ENCODE measurements around the gene SCFD2. TPM values are rescaled to one million over a fixed set of nuclear protein-coding genes. Genes with fewer than 3 reads are reported as not detected.

Gene SCFD2
- total RNA-seq, 1 experiment from 2014 or later: 8.4 TPM

- Histone ChIP-seq H3K36me3 (ENCODE audit: insufficient read depth, low read length, poor library complexity, severe bottlenecking) (no peaks in the 10 kb centered on the region), H3K27me3 (replicated peaks; ENCODE audit: insufficient read depth, low read depth, low read length, poor library complexity) (no peaks in the 10 kb centered on the region), H3K4me1 (ENCODE audit: insufficient read depth, low read length, poor library complexity, severe bottlenecking) (no peaks in the 10 kb centered on the region), H3K4me3 (ENCODE audit: low read depth, low read length, poor library complexity, severe bottlenecking) (no peak overlapping the region), H3K27ac (ENCODE audit: low read depth, low read length, poor library complexity, severe bottlenecking) (no peak overlapping the region), H3K9me3 (ENCODE audit: low read depth, low read length, poor library complexity, severe bottlenecking) (no peaks in the 10 kb centered on the region)
- DNase-seq (ENCODE audit: low spot score): no peak
- BruUV-seq (replicated peaks): no TSS peak
- TF ChIP-seq EZH2 (IDR thresholded peaks at IDR 0.05; ENCODE audit: borderline replicate concordance, low read depth, low read length, poor library complexity, severe bottlenecking) (no peak), CTCF (conservative IDR thresholded peaks at IDR 0.05; ENCODE audit: low read depth, low read length) (no peak)
- ChIA-PET POLR2A (ENCODE audit: low non-redundant PET) (no interaction called here), CTCF (no interaction called here)
- intact Hi-C loops (cut with micrococcal nuclease; ENCODE audit: unreplicated experiment): loop anchor here (10.0 kb wide), 1 partner anchor 146 kb away; no protein-coding TSS in a partner anchor
Measured at GRCh38 chr4:52860361-52860760, 505.5 kb downstream of the SCFD2 start.

- no peak overlapping the region for H3K4me3 ChIP-seq (ENCODE audit: low read depth, low read length, poor library complexity, severe bottlenecking)
- intact Hi-C loops (cut with micrococcal nuclease; ENCODE audit: unreplicated experiment): no loop called here
- ChIA-PET CTCF (no interaction called here), POLR2A (ENCODE audit: low non-redundant PET) (no interaction called here)
- H3K27ac ChIP-seq (ENCODE audit: low read depth, low read length, poor library complexity, severe bottlenecking): no peak overlapping the region
- BruUV-seq (replicated peaks): no TSS peak
- no peaks in the 10 kb centered on the region for H3K27me3 ChIP-seq (replicated peaks; ENCODE audit: insufficient read depth, low read depth, low read length, poor library complexity)
- H3K36me3 ChIP-seq (ENCODE audit: insufficient read depth, low read length, poor library complexity, severe bottlenecking): no peaks in the 10 kb centered on the region
- no peaks in the 10 kb centered on the region for H3K4me1 ChIP-seq (ENCODE audit: insufficient read depth, low read length, poor library complexity, severe bottlenecking)
- H3K9me3 ChIP-seq (ENCODE audit: low read depth, low read length, poor library complexity, severe bottlenecking): no peaks in the 10 kb centered on the region
- DNase-seq (ENCODE audit: low spot score): no peak
- TF ChIP-seq EZH2 (IDR thresholded peaks at IDR 0.05; ENCODE audit: borderline replicate concordance, low read depth, low read length, poor library complexity, severe bottlenecking): no peak
- TF ChIP-seq CTCF (conservative IDR thresholded peaks at IDR 0.05; ENCODE audit: low read depth, low read length): no peak
Measured at GRCh38 chr4:52856801-52857200, 509.1 kb downstream of the SCFD2 start.

GRCh38 chr4:52853351-52853750 lies 512.5 kb downstream of the SCFD2 start:
- no TSS peak for BruUV-seq (replicated peaks)
- Histone ChIP-seq H3K4me1 (ENCODE audit: insufficient read depth, low read length, poor library complexity, severe bottlenecking) (no peaks in the 10 kb centered on the region), H3K4me3 (ENCODE audit: low read depth, low read length, poor library complexity, severe bottlenecking) (no peak overlapping the region), H3K9me3 (ENCODE audit: low read depth, low read length, poor library complexity, severe bottlenecking) (no peaks in the 10 kb centered on the region), H3K36me3 (ENCODE audit: insufficient read depth, low read length, poor library complexity, severe bottlenecking) (no peaks in the 10 kb centered on the region), H3K27ac (ENCODE audit: low read depth, low read length, poor library complexity, severe bottlenecking) (no peak overlapping the region), H3K27me3 (replicated peaks; ENCODE audit: insufficient read depth, low read depth, low read length, poor library complexity) (no peaks in the 10 kb centered on the region)
- DNase-seq (ENCODE audit: low spot score): no peak
- TF ChIP-seq CTCF (conservative IDR thresholded peaks at IDR 0.05; ENCODE audit: low read depth, low read length) (no peak), EZH2 (IDR thresholded peaks at IDR 0.05; ENCODE audit: borderline replicate concordance, low read depth, low read length, poor library complexity, severe bottlenecking) (no peak)
- ChIA-PET POLR2A (ENCODE audit: low non-redundant PET) (no interaction called here), CTCF (no interaction called here)
- intact Hi-C loops (cut with micrococcal nuclease; ENCODE audit: unreplicated experiment): no loop called here

All from A673 (cell line).